GM19438 (cell line): Measurements from ENCODE around the gene RPN2.

Experiments used
- ATAC-seq: cut with Tn5 transposase; IDR thresholded peaks from one replicate; pipeline ENCODE4 v1.9.1; 2021; ENCODE audit warnings: low read depth; ENCODE audit not compliant: unreplicated experiment

The RPN2 gene

GRCh38 chr20:37209193-37209592, 30.1 kb downstream of the RPN2 start:
- no peak for ATAC-seq

DNA sequence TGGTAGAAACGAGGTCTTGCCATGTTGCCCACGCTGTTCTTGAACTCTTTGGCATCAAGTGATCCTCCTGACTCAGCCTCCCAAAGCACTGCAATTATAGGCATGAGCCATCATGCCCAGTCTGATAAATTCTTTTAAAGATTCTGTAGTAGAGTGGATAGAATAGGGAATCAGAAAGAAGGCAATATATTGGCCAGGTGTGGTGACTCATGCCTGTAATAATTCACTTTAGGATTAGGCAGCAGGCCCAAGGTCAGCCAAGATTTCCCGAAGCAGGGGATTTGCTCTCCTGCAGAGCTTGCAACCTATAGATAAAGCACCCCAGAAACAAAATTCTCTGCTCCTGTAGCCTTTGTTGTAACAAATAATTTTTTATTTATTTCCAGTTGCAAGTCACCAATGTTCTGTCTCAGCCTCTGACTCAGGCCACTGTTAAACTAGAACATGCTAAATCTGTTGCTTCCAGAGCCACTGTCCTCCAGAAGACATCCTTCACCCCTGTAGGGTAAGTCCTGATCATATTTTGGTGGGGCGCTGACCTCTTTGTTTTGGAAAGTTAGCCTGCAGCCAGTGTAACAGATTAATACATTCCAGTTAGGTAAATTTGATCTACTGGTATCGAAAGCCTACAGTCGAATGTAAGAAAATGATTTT, 30.7 kb downstream of the RPN2 start:
- ATAC-seq = no peak

- ATAC-seq = no peak
Measured at GRCh38 chr20:37218441-37218840, 39.3 kb downstream of the RPN2 start.

DNA sequence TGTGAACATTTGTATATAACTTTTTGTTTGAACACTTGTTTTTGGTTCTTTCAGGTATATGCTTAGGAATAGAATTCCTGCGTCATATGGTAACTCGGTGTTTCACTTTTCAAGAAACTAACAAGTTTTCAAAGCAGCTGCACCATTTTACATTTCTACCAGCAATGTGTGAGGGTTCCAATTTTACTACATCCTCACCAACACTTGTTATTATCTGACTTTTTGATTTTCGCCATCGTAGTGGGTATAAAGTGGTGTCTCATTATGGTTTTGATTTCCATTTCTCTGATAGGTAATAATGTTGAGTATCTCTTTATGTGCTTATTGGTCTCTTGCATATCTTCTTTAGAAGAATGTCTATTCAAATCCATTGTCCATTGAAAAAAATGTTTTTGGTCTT, 39.8 kb downstream of the RPN2 start:
- ATAC-seq = no peak

GRCh38 chr20:37219751-37220668, 40.9 kb downstream of the RPN2 start:
- no peak for ATAC-seq

GRCh38 chr20:37220731-37221130, 41.6 kb downstream of the RPN2 start:
- no peak for ATAC-seq

GRCh38 chr20:37222086-37222485, 43.0 kb downstream of the RPN2 start:
- no peak for ATAC-seq

DNA sequence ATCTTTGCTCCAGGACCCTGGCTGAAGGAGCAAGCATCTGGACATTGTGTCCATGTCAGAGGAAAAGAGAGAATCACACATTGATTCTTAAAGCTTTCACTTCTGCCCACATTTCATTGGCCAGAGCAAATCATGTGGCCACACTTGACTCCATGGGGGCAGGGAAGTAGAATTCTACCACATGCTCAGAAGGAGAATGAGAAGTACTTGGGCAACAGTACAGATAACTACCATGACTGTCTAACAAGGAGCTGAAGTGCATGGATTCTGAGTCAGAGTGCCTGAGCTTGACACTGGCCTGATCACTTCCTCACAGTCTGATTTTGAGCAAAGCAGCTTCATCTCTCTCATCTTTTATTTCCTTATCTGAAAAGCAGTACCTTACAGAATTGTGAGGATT, 43.9 kb downstream of the RPN2 start:
- no peak for ATAC-seq

DNA sequence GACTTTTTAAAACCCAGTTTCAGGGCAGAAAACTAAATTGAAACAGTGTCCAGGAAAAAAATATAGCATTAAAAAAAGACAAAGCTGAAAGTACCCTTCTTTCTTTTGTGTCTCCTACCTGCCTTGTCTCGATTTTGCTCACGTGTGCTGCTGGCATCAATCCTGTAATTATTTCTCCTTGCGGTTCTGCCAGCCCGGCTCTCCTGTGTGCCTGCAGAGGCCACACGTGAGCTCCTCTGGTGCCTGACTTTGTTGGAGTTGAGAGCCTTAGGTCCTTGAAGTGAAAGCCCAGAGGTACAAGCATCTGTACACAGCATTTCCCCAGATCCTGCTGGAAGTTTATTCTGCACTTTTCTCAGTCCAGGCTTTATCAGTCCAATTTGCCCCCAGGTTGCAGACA, 46.0 kb downstream of the RPN2 start:
- no peak for ATAC-seq

DNA sequence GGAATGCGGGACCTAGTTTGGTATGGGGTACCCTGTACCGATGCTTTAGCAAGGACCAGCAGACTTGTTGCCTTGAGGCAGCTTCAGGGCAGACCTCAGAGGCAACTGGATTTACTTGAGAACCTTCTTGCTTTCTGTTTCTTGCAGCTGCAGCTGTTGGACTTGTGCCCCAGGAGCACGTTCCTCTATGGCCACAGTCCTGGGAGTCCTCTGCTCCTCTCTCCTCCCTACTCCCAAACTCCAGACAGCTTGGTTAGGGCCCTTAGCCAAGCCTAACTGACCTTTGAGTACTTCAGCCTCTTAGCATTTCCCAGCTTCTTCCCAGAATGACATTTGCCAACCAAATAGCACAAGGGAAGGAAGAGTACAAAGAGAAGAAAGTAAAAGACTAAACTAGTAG, 47.8 kb downstream of the RPN2 start:
- ATAC-seq = no peak

DNA sequence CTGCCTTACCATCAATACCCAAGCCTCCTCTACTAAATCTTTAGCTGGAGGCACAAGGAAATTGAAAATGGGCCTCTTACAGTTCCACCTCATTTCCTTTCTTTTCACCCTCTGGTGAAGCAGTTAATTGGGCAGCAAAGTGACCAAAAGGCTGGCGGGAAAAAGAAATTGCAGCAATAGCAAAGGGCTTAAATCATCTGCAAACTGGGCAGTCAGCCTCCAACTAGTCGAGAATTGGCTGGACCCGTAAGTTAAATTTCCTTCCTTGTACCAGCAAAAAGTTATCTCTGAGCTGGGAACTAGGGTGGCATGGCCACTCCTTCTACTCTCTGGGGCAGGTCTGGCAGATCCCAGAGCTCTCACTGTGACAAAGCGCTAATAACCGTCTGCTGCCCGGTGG, 49.0 kb downstream of the RPN2 start:
- ATAC-seq = no peak

DNA sequence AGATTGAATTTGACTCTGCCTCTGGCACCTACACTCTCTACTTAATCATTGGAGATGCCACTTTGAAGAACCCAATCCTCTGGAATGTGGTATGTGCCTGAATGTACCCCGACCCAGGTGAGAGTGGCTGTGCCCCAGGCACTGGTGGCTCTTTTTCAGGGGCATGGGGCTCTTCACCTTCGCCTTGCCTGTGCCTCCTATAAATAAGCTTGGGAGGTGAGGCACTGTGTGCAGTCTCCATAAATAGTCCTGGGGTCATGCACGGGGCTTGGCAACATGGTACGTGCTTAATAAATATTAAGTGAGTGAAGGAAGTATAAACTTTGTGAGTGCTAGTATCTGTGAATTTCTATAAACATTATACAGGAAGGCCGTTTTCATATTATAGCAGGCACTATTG, 49.5 kb downstream of the RPN2 start:
- no peak for ATAC-seq

GRCh38 chr20:37229357-37229756, 50.2 kb downstream of the RPN2 start:
- ATAC-seq = no peak

GRCh38 chr20:37230200-37230599, 51.1 kb downstream of the RPN2 start:
- no peak for ATAC-seq

DNA sequence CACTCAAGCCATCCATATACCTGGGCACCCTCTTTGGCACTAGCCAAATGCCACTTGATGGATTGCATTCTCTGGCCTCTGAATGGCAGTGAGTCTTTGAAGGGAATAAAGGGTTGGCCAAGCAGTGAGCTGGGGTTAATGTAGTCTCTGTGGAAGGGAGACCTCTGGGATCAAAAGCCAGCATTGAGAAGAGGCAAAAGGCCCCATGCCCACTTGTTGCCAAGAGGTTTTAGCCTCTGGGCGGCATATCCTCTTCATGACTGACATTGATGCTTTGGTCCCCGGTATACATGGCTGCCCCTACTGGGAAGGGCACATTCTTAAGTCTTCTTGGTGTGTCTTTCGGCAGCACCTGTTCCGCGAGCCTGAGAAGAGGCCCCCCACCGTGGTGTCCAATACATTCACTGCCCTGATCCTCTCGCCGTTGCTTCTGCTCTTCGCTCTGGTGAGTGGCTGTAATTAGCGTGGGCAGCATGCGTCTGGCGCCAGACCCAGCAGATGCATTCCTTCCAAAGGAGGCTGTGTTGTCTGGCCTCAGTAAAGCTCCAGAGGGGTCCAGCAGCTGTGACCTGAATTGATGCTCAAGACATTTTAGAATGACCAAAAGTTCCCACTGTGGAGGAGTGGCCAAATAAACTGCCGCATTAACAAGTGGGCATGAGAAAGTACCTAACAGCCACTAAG, 53.0 kb downstream of the RPN2 start:
- no peak for ATAC-seq

- ATAC-seq = no peak
Measured at GRCh38 chr20:37233548-37234253, 54.6 kb downstream of the RPN2 start.

GRCh38 chr20:37234254-37234581, 55.1 kb downstream of the RPN2 start:
- no peak for ATAC-seq

- no peak for ATAC-seq
Measured at GRCh38 chr20:37235065-37235464, 55.9 kb downstream of the RPN2 start.

DNA sequence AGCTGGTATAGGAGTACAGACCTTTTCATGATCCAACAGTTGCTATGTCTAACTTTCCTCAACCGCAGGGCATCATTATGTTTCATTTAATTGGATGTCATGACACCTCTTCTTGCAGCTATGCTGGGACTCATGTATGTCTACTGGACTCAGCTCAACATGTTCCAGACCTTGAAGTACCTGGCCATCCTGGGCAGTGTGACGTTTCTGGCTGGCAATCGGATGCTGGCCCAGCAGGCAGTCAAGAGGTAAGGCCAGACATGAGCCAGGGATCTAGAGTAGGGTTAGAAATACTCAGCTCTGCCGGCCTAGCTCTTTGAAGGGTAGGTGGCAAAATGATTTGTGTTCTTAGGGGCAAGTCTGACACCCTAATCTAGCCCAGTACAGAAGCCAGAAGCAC, 57.3 kb downstream of the RPN2 start:
- ATAC-seq = no peak

GRCh38 chr20:37237656-37238055, 58.5 kb downstream of the RPN2 start:
- ATAC-seq = no peak

- no peak for ATAC-seq
Measured at GRCh38 chr20:37238426-37238825, 59.3 kb downstream of the RPN2 start.
